Body of pancreas (tissue), 4 donors: Measurements from ENCODE around the gene IGSF8. TPM values are rescaled to one million over a fixed set of nuclear protein-coding genes. Genes with fewer than 3 reads are reported as not detected.

Experiments used
- ATAC-seq: fragments of 150-250 bp; one replicate; pipeline ENCODE4 v1.9.1; 2016
- DNase-seq, 4 donors: peaks; one replicate each; pipeline ENCODE4 v3.0.0-alpha.2; 2019
- H3K27ac ChIP-seq, 4 donors: fragments of 200-600 bp; sonication (generic); 1 replicate in 3 of 4; 2 replicates in 1 of 4; pipeline versions ENCODE4 v1.5.1 to v1.6.1; 2016 to 2019; ENCODE audit warnings: mild to moderate bottlenecking in 1 of 4, mixed read lengths in 1 of 4, moderate library complexity in 1 of 4
- H3K27me3 ChIP-seq, 2 donors: fragments of 200-600 bp; sonication (generic); one replicate each; pipeline ENCODE4 v1.6.0; 2016; ENCODE audit warnings: mild to moderate bottlenecking in 1 of 2
- H3K36me3 ChIP-seq, 2 donors: fragments of 200-600 bp; sonication (generic); replicated peaks in 1 of 2; 2 replicates each; pipeline ENCODE4 v1.5.1; 2016; ENCODE audit warnings: low read depth in 2 of 2; ENCODE audit not compliant: insufficient read depth in 1 of 2
- H3K4me1 ChIP-seq: fragments of 200-600 bp; sonication (generic); one replicate; pipeline ENCODE4 v1.6.0; 2016
- H3K4me3 ChIP-seq, 2 donors: fragments of 200-600 bp; sonication (generic); 1 replicate in 1 of 2; 2 replicates in 1 of 2; pipeline ENCODE4 v1.5.1; 2016 to 2019
- H3K9me3 ChIP-seq, 3 donors: fragments of 200-600 bp; sonication (generic); 1 replicate in 2 of 3; 2 replicates in 1 of 3; pipeline ENCODE4 v1.5.1; 2016
- CTCF ChIP-seq, 7 experiments: fragments of 450-650 bp in 4 of 7; fragments of 200-600 bp in 3 of 7; sonication (generic) in 3 of 7; IDR thresholded peaks; one replicate each; pipeline ENCODE4 v1.5.1; 2016 to 2019; ENCODE audit warnings: antibody characterized with exemption in 7 of 7
- POLR2A ChIP-seq, 3 donors: fragments of 450-650 bp; IDR thresholded peaks; one replicate each; pipeline ENCODE4 v1.6.1; 2016; ENCODE audit warnings: antibody characterized with exemption in 3 of 3, mild to moderate bottlenecking in 2 of 3
- WGBS, 2 donors: methylation state at CpG; one replicate each; pipeline ENCODE4 v1.1.5; 2017; 5-methylcytosine and 5-hydroxymethylcytosine counted together
- intact Hi-C: fragments of 100-400 bp; cut with DNase I; formaldehyde crosslinking; loops from one replicate; pipeline ENCODE4 v1.15.1; 2023
- total RNA-seq, 2 donors: library from RNA; depleted of rRNA; stranded (reverse); fragments of >200 nt; gene quantifications; one replicate each; pipeline ENCODE4 v1.1.0, GENCODE V29; 2016

The IGSF8 gene
- total RNA-seq, 2 donors from 2014 or later, result 18.4 to 46.8 TPM

- intact Hi-C loops, result no loop called here
- peaks cover 6% of the 10 kb centered on the region for H3K4me1 ChIP-seq
- WGBS, 2 donors, result 13 to 16% methylated on average over 8 of the region's 8 CpGs
- no peak overlapping the region for H3K27ac ChIP-seq
- no peaks in the 10 kb centered on the region for H3K9me3 ChIP-seq
- ATAC-seq (peak; percentile 62), DNase-seq (peak in 3 of 4 donors; percentile 53 to 66 (median 59))
- TF ChIP-seq POLR2A (IDR thresholded peaks at IDR 0.05) (no peak), CTCF (IDR thresholded peaks at IDR 0.05) (peak; percentile 43 to 69 (median 61))
- peaks cover 0 to 14% of the 10 kb centered on the region in 2 donors for H3K27me3 ChIP-seq
- H3K4me3 ChIP-seq, result no peak overlapping the region
- H3K36me3 ChIP-seq, result no peaks in the 10 kb centered on the region
These were observed 19.8 kb downstream of the IGSF8 start for GRCh38 chr1:160078512-160079195.

- H3K36me3 ChIP-seq, result no peaks in the 10 kb centered on the region
- H3K27ac ChIP-seq, result no peak overlapping the region
- intact Hi-C loops, result no loop called here
- TF ChIP-seq CTCF (IDR thresholded peaks at IDR 0.05) (no peak), POLR2A (IDR thresholded peaks at IDR 0.05) (no peak)
- peaks cover 0 to 14% of the 10 kb centered on the region in 2 donors for H3K27me3 ChIP-seq
- H3K9me3 ChIP-seq, result no peaks in the 10 kb centered on the region
- no peak for ATAC-seq
- DNase-seq, result no peak
- H3K4me3 ChIP-seq, result no peak overlapping the region
- no peaks in the 10 kb centered on the region for H3K4me1 ChIP-seq
These were observed 20.9 kb downstream of the IGSF8 start for GRCh38 chr1:160077486-160077885.

GRCh38 chr1:160076295-160076694 lies 22.1 kb downstream of the IGSF8 start:
- H3K4me3 ChIP-seq, result no peak overlapping the region
- intact Hi-C loops, result no loop called here
- H3K27ac ChIP-seq, result no peak overlapping the region
- H3K27me3 ChIP-seq, result peaks cover 0 to 10% of the 10 kb centered on the region in 2 donors
- DNase-seq (no peak), ATAC-seq (no peak)
- H3K9me3 ChIP-seq, result no peaks in the 10 kb centered on the region
- WGBS, 2 donors, result 68 to 80% methylated on average over 3 of the region's 3 CpGs
- TF ChIP-seq POLR2A (IDR thresholded peaks at IDR 0.05) (no peak), CTCF (IDR thresholded peaks at IDR 0.05) (no peak)
- no peaks in the 10 kb centered on the region for H3K36me3 ChIP-seq
- H3K4me1 ChIP-seq, result no peaks in the 10 kb centered on the region

- no peaks in the 10 kb centered on the region for H3K9me3 ChIP-seq
- H3K4me3 ChIP-seq, result no peak overlapping the region
- no peak for ATAC-seq
- H3K36me3 ChIP-seq, result no peaks in the 10 kb centered on the region
- H3K4me1 ChIP-seq, result peaks cover 2% of the 10 kb centered on the region
- WGBS, 2 donors, result 39 to 46% methylated on average over 2 of the region's 2 CpGs
- intact Hi-C loops, result no loop called here
- no peak for DNase-seq
- TF ChIP-seq POLR2A (IDR thresholded peaks at IDR 0.05) (no peak), CTCF (IDR thresholded peaks at IDR 0.05) (no peak)
- H3K27me3 ChIP-seq, result peaks cover 0 to 5% of the 10 kb centered on the region in 2 donors
- H3K27ac ChIP-seq, result no peak overlapping the region
These were observed 22.6 kb downstream of the IGSF8 start for GRCh38 chr1:160075836-160076235.

- TF ChIP-seq CTCF (IDR thresholded peaks at IDR 0.05) (no peak), POLR2A (IDR thresholded peaks at IDR 0.05) (no peak)
- ATAC-seq, result no peak
- H3K9me3 ChIP-seq, result no peaks in the 10 kb centered on the region
- H3K4me3 ChIP-seq, result no peak overlapping the region
- peaks cover 8% of the 10 kb centered on the region for H3K4me1 ChIP-seq
- WGBS, 2 donors, result 49 to 56% methylated on average over 4 of the region's 4 CpGs
- H3K27ac ChIP-seq, result no peak overlapping the region
- no peaks in the 10 kb centered on the region for H3K36me3 ChIP-seq
- no peaks in the 10 kb centered on the region for H3K27me3 ChIP-seq
- intact Hi-C loops, result no loop called here
- DNase-seq, result no peak
These were observed 23.6 kb downstream of the IGSF8 start for GRCh38 chr1:160074865-160075264.
